GM18951 (cell line): ENCODE results near the gene IRF4.

Experiments
- POLR2A ChIP-seq: IDR thresholded peaks from 4 replicates; pipeline ENCODE4 v1.6.1; 2011; ENCODE audit warnings: mild to moderate bottlenecking; ENCODE audit not compliant: insufficient read length, insufficient read depth; ENCODE audit errors: extremely low read depth
- in situ Hi-C: fragments of 300-500 bp; cut with MboI; formaldehyde crosslinking; loops from one replicate; pipeline ENCODE4 v1.12.0; 2022; ENCODE audit warnings: low sequenced_read_pairs, mixed read lengths, inconsistent platforms; ENCODE audit not compliant: unreplicated experiment

IRF4 gene

DNA sequence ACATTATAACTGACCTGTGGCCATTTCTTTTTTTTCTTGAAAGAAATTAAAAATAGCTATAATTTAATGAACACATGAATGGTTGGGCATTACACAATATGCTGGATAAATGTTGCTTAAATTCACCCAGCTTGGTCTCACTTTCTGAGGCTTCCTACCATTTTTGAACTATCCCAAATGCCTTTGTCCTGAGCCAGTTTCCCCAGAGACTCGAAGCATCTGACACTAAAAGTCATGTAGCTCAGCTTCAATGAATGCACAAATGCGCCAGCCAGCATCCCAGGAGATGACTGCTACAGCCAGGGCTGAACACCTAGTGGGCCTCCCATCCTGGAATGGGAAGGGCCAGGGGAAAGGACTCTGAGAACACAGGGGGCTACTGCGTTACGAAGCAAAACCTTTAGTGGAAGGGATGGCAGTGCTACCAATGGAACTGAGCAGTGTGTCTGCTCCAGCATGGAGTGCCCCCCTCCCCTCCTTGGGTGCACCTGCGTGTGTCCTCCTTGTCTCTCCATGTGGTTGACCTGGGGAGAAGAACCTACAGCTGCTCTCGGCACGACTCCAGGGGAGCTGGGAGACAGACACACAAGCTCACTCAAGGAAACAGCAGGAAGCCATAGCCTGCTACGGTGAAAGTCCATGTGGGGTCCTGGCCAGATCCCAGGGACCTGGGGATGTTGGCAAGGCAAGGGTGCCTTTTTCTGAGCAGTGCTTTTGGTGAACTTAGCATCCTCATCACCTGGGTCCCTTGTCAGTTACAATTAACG, 60.9 kb downstream of the IRF4 start:
- TF ChIP-seq POLR2A: no peak
- in situ Hi-C loops: no loop called here

- in situ Hi-C loops: no loop called here
- TF ChIP-seq POLR2A: no peak
These were observed 61.6 kb downstream of the IRF4 start for GRCh38 chr6:453152-453551.

DNA sequence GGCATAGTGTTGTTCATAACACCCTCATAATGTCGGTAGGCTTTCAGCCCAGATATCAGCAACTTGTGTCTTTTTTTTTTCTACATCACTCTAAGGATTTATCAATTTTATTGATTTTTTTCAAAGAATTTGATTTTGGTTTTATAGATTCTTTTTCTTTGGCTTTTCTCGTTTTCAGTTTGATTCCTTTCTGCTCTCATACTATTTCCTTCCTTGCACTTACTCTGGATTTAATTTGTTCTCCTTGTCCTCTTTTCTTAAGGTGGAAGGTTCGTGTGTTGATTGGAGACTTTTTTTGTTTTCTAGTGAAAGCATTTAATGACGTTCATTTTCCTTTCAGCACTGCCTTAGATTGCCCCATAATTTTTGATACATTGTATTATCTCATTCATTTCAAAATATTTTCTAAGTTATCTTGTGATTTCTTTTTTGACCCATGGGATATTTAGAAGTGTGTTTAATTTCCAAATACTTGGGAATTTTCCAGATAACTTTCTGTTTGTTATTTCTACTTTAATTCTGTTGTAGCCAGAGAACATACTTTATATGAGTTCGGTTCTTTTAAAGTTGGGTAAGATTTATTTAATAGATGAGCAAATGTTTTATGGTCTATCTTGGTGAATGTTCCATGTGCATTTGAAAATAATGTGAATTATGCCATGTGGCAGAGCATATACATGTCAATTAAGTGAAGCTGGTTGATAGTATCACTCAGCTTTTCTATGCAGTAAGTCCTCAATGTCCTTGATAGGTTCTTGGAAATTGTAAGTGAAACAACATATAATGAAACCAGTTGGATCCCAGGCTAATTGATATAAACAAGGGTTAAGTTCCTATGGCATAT, 62.8 kb downstream of the IRF4 start:
- in situ Hi-C loops: no loop called here
- no peak for TF ChIP-seq POLR2A

- in situ Hi-C loops: no loop called here
- TF ChIP-seq POLR2A: no peak
These were observed 63.5 kb downstream of the IRF4 start for GRCh38 chr6:455006-455585.

DNA sequence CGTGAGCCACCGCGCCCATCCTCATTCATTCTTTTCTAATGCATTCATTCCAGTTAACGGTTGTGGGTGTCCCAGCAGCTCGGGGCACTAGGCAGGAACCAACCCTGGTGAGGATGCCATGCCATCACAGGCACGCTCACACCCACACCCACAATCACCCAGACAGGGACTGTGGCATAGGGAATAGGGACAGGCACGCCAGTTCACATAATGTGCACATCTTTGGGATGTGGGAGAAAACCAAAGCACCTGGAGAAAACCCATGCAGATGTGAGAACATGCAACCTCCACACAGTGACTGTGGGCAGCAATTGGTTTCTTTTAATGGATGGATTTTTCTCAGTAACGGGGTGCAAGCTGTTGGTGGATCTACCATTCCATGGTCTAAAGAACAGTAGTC, 64.3 kb downstream of the IRF4 start:
- in situ Hi-C loops: no loop called here
- no peak for TF ChIP-seq POLR2A

DNA sequence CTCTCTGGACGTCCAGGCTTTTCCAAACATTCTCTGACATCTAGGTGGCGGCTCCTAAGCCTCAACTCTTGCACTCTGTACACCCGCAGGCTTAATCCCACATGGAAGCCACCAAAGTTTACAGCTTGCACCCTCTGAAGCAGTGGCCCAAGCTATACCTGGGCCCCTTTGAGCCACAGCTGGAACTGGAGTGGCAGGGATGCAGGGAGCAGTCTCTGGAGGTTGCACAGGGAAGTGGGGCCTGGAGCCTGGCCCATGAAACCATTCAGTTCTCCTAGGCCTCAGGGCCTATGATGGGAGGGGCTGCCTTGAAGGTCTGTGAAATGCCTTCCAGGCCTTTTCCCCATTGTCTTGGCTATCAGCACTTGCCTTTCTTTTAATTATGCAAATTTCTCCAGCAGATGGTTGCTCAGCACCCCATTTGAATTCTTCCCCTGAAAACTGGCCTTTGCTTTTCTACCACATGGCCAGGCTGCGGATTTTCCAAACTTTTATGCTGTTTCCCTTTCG, 64.9 kb downstream of the IRF4 start:
- no peak for TF ChIP-seq POLR2A
- in situ Hi-C loops: no loop called here

DNA sequence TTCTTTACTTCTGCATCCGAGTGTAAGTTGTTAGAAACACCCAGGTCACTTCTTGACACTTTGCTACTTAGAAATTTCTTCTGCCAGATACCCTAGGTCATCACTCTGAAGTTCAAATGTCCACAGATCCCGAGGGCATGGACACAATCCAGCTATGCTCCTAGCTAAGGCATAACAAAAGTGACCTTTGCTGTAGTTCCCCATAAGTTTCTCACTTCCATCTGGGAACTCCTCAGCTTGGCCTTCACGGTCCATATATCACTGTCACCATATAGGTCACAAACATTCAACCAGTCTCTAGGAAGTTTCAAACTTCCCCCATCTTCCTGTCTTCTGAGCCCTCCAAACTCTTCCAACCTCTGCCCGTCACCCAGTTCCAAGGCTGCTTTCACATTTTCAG, 65.3 kb downstream of the IRF4 start:
- TF ChIP-seq POLR2A: no peak

More for the DNA sequence above, 65.3 kb downstream of the IRF4 start:
- in situ Hi-C loops: no loop called here
